GM19240 (cell line): ENCODE data around the gene RABL2A.
A peak's percentile ranks its signal among the peaks of the same experiment; 100 is the strongest.
"Not testable (repeated sequence)": the region's sequence is repeated elsewhere in the genome, so short reads cannot be mapped to it uniquely, and the experiment has no call there.

Experiments used
- DNase-seq: peaks from one replicate; pipeline ENCODE4 v3.0.0; 2011; ENCODE audit warnings: low spot score; ENCODE audit not compliant: insufficient read length

Gene RABL2A

DNA sequence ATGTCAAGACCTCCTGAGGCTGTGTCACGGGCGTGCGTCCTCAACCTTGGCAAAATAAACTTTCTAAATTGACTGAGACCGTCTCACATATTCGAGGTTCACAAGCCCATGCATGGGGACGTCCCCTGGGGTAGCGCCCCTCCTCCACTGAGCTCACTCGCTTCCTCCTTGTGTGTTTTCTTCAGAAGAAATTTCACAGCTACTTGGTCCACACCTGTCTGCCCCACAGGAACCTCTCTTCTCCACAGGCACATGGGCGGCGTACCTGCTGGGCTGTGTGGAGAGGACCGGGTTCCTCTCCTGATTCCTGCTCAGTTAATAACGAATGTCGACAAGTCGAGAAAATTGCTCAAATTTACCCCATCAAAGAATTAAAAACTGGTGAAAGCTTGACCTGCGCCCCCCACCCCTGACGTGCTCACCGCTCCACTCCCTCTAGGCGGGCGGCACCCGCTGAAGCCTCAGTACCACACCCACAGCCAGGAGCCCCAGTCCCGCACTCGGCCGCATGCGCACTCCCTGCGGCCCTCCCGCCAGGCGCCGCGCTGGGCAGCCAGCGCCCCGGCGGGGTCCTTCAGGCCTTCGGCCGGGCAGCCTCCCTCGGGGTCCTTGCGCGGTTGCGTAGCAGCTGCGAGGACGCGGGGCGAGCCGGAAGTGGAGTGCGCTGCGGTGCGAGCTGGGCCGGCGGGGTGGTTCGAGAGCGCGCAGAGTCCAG is at the start of gene RABL2A:
RABL2A (plus strand) TSS at position 651 of the 715 bp plus-strand sequence. CDS start 1,341 bp downstream, outside the sequence.
- DNase-seq, result not testable (repeated sequence)

DNA sequence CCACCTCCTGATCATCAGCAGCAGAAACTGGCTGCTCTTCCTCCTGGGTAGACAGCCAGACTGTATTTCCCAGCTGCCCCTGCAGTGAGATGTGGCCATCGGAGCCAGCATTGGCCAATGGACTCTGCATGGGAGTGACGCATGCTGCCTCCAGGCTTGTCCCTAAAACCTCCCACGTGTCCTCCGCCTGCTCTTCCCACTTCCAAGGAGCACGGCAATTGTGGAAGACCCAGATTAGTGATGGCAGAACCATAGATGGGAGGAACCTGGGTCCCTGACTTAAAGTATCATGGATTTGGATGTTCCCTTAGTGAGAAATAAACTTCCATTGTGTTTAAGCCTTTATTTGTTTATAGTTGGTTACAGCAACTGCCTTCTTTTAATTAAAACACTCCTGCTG is 48.6 kb upstream of the RABL2A start:
- not testable (repeated sequence) for DNase-seq

DNA sequence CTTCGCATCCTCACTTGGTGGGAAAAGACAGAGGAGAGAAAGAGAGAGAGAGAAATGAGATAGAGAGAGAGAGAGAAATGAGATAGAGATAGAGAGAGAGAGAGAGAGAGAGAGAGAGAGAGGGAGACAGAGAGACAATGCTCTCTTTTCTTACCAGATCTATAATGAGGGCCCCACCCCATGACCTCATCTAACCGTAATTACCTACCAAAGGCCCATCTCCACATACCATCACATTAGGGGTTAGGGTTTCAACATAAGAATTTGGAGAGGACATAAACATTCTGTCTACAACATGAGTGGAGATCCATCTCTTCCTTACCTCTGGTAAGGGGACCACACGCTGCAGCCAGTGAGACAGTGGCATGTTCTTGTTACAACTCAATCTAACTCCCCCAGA is 44.6 kb upstream of the RABL2A start:
- not testable (repeated sequence) for DNase-seq

DNA sequence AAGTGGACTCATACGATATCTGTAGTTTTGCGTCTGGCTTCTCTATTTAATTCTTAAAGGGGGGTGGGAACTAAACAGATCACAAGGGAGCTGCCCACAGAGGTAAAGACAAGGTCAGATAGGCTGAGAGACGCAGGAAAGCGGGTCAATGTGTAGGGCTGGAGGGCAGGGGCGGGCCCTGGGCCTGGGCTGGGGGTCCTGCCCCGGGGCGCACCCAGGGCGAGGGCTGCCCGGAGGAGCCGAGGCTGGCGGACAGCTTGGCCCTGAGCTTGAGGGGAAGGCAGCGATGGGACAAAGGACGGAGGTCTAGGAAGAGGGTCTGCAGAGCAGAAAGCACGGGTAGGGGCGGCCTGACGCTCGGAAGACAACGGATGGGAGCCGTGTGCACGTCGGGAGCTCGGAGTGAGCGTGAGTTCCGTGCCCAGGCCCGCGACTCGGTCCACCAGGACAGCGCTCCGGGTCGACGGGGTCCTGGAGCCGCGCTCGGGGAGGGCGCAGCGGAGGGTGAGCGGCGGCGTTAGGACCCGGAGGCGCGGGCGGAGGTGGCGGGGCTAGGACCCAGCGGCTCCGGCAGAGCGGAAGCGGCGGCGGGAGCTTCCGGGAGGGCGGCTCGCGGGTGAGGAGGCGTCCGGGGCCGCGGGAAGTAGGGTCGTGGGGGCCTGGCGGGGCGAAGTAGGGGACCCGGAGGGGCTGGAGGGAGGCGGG is 43.4 kb upstream of the RABL2A start:
- peak; percentile 51 for DNase-seq

DNA sequence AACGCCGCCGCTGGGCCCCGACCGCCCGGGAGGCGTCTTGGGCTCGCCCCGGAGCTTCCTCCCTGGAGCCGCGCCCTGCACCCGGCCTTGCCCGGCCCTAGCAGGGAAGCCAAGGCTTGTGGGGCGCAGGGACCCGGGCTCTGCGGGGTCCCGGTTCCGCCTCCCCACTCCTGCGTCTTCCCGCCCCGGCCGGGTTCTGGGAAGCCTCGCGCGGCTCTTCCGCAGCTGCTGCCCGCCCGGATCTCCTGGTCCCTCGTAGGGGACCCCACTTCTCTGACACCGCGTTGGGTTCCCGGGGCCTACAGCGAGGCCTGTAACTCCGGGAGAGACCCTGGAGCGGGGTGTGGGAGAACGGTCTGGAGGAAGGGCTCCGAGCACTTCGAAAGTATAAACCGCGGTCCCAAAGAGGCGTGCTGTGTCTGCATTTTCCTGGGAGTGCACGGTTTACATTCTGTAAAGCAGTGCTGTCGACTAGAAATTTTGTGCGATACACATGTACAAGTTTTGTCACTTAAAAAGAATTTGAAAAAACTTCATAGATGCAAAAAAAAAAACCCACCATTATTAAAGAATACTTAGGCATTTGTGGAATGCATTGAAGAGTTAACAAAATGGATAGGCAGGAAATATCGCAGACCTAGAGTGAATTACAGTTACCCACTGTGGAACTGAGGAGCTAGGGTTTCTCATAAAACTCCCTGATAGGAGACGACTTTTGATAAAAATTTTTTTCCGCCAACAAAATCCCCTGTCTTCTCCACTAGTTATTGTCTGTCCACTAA is 42.6 kb upstream of the RABL2A start:
- not testable (repeated sequence) for DNase-seq

DNA sequence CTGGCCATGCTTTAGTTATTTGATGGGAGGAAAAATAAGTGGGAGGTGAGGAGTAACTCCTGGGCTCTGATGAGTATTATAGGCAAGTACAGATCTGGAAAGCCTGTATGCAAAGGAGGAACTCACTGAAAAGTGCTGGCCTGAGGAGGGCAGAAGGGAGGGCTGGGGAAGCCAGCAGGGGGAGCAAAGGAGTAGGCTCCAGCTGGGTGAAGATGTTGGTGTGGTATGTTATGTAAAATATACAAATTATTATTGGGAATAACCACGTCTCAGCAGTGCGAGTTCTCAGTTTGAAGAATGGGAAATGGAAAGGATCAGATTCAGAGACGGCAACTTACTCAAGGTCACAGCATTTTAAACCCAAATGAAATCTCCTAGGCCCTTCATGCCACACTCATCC is 39.9 kb upstream of the RABL2A start:
- DNase-seq, result not testable (repeated sequence)

DNA sequence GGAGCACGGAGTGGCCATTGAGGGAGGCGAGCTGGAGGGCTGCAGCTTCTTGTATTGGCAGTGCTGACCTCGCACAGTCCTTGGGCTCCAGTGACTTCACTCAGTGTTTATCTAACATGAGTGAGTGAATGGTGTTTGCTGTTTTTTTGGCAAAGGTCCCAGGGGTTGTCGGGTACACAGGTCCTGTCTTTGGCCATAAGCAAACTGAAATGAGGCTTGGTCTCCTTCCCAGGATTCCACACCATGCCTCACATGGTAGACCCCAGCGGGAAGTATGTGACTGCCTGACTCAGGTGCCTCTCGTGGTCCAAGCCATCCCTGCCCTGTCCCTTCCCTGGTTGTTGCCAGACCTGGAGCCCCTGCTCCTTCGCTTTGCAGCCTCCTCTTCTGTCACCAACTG is 37.5 kb upstream of the RABL2A start:
- DNase-seq, result not testable (repeated sequence)

DNA sequence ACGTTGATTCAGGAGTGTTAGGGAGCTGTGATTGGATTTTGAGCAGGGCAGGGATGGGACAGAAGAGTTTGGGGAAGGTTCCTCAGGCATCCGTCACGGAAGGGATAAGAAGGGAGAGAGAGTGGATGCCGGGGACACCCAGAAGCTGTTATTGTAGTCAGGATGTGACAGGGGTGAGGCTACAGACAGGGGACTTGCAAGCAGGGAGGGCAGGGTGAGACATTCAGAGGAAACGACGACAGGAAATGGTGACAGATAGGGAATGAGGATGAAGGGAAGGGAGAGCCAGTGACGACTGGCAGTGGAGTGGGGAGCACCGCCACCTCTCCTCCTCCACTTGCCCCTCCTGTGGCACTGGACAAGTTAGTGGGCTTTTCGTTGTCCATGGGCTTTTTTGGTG is 35.1 kb upstream of the RABL2A start:
- DNase-seq, result not testable (repeated sequence)

DNA sequence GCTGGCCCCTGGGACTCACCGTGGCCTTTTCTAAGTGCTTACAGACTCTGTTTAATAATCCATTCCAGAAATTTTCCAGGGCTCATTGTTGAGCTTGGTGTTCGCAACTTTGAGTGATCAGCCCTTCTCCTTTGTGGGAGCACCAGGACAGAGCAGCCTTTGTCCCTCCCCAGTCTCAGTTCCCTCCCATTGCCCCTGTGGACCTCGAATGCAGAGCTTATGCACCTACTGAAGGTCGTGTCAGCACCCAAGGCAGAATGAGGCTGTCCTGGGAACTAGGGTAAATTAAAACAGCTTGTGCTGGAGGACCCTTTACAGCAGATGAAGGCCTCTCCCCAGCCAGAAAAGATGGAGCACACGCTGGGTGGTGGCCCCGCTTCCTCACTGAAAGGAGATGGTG is 33.8 kb upstream of the RABL2A start:
- DNase-seq, result not testable (repeated sequence)

DNA sequence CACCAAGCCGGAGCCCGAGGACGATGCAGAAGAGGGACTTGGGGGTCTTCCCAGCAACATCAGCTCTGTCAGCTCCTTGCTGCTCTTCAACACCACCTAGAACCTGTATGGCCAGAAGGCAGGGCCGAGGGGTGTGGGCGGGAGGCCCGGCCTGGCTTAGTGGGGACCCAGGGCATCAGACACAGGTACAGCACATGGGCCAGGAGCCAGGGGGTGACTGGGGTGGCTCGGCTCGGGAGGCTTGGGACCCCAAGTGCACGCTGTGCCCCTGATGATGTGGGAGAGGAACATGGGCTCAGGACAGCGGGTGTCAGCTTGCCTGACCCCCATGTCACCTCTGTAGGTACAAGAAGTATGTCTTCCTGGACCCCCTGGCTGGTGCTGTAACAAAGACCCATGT is 31.3 kb upstream of the RABL2A start:
- DNase-seq, result not testable (repeated sequence)

DNA sequence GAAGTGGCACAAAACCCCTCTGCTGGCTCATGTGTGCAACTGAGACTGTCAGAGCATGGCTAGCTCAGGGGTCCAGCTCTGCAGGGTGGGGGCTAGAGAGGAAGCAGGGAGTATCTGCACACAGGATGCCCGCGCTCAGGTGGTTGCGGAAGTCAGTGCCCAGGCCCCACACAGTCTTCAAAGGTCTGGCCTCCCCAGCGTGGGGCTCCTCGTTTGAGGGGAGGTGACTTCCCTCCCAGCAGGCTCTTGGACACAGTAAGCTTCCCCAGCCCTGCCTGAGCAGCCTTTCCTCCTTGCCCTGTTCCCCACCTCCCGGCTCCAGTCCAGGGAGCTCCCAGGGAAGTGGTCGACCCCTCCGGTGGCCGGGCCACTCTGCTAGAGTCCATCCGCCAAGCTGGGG is 29.9 kb upstream of the RABL2A start:
- not testable (repeated sequence) for DNase-seq

DNA sequence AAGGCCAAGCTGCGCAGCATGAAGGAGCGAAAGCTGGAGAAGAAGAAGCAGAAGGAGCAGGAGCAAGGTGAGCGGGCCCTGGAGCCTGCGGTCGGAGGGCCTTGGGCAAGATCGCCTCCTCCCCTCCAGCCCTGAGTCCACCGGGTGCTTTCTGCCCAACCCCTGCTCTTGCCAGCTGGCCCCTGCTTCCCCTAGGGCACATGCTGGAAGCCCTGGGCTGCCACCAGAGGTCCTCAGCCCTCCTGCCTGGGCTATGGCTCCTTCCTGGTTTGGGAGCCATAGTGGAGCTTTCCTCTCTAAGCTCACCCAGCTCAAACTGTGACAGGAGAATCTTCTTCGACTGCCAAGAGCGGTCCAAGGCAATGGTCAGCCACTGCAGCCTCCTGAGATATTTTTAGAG is 29.5 kb upstream of the RABL2A start:
- not testable (repeated sequence) for DNase-seq

DNA sequence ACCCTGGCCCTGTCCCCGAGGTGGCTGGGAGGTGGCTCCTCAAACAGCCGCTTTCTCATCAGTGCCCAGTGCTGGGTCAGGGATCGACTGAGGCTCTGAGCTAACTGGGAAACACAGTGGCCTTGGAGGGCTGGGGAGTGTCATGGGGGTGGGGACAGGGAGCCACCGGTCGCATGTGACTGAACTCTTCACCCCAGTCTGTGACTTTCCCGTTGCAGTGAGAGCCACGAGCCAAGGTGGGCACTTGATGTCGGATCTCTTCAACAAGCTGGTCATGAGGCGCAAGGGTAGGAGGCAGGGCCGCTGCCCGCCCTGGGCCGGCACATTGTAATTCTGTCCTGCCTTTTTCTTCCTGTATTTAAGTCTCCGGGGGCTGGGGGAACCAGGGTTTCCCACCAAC is 28.9 kb upstream of the RABL2A start:
- not testable (repeated sequence) for DNase-seq

DNA sequence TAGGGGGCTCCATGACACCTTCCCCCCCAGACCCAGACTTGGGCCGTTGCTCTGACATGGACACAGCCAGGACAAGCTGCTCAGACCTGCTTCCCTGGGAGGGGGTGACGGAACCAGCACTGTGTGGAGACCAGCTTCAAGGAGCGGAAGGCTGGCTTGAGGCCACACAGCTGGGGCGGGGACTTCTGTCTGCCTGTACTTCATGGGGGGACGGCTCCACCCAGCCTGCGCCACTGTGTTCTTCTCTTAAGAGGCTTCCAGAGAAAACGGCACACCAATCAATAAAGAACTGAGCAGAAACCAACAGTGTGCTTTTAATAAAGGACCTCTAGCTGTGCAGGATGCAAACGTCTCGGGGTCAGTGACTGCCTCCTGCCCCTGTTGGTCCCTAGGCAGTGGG is 28.3 kb upstream of the RABL2A start:
- DNase-seq, result not testable (repeated sequence)

DNA sequence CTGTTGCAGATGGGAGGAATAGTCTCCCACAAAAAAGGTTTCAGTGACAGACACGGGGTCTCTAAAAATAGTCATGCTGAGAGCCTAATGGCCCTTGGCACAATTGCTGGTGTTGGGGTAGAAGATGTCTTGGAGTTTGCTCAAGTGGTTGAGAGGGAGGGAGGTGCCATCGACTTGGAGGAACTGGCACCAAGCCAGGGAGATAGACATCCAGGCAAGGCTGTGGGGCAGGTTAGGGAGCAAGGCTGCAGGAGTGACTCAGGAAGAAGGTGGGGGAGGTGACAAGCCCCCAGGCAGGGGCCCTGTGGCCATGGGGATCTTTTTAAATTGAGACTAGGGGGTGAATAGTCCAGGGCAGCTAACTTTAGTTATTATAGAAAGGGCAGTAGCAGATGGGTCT is 27.9 kb upstream of the RABL2A start:
- not testable (repeated sequence) for DNase-seq

DNA sequence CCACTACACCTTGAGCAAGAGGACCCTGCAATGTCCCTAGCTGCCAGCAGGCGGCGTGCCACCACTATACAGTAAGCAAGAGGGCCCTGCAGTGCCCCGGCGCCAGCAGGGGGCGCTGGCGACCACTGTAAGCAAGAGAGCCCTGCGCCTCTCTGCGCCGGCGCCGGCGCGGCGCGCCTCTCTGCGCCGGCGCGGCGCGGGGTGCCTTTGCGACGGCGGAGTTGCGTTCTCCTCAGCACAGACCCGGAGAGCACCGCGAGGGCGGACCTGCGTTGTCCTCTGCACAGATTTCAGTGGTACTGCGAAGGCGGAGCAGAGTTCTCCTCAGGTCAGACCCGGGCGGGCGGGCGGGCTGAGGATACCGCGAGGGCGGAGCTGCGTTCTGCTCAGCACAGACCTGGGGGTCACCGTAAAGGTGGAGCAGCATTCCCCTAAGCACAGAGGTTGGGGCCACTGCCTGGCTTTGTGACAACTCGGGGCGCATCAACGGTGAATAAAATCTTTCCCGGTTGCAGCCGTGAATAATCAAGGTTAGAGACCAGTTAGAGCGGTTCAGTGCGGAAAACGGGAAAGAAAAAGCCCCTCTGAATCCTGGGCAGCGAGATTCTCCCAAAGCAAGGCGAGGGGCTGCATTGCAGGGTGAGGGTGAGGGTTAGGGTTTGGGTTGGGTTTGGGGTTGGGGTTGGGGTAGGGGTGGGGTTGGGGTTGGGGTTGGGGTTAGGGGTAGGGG is 24.9 kb upstream of the RABL2A start:
- not testable (repeated sequence) for DNase-seq

DNA sequence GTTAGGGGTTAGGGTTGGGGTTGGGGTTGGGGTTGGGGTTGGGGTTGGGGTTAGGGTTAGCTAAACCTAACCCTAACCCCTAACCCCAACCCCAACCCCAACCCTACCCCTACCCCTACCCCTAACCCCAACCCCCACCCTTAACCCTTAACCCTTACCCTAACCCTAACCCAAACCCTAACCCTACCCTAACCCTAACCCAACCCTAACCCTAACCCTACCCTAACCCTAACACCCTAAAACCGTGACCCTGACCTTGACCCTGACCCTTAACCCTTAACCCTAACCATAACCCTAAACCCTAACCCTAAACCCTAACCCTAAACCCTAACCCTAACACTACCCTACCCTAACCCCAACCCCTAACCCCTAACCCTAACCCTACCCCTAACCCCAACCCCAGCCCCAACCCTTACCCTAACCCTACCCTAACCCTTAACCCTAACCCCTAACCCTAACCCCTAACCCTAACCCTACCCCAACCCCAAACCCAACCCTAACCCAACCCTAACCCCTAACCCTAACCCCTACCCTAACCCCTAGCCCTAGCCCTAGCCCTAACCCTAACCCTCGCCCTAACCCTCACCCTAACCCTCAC is 24.1 kb upstream of the RABL2A start:
- DNase-seq, result no peak

DNA sequence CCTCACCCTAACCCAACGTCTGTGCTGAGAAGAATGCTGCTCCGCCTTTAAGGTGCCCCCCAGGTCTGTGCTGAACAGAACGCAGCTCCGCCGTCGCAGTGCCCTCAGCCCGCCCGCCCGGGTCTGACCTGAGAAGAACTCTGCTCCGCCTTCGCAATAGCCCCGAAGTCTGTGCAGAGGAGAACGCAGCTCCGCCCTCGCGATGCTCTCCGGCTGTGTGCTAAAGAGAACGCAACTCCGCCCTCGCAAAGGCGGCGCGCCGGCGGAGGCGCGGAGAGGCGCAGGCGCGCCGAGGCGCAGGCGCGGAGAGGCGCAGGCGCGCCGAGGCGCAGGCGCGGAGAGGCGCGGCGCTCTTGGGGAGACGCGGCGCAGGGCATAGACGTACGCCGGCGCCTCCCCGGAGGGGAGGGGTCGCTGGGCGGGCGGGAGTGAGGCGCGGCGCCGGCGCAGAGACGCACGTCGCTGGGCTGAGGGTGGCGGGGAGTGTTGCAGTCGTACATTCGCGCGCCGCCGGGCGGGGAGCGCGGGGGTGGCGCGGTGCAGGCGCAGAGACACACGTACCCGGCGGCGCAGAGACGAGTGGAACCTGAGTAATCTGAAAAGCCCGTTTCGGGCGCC is 23.5 kb upstream of the RABL2A start:
- DNase-seq, result peak; percentile 63

DNA sequence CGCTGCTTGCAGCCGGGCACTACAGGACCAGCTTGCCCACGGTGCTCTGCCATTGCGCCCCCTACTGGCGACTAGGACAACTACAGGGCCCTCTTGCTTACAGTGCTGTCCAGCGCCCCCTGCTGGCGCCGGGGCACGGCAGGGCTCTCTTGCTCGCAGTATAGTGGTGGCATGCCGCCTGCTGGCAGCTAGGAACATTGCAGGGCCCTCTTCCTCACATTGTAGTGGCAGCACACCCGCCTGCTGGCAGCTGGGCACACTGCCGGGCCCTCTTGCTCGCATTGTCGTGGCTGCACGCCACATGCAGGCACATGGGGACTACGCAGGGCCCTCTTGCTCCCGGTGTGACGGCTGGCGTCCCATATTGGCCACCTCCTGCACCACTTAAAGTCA is 23.0 kb upstream of the RABL2A start:
- DNase-seq, result not testable (repeated sequence)

DNA sequence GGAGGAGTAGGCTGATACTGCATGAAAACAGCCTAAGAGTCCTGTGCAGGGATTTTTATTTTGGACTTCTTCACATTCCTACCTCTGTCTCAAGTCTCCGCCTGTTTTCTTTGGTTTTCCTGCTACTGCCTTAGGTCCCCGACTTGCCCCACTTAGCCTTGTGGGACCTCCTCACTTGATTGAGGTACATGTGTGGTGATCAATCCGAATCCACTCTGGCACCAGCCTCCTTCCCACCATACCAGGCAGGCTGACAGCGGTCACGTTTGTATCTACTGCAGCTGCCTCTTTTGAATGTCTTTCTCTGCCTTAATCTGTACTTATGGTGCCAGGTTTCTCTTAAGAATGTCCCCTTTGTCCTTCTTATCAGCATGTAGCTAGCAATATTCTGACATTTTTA is 22.4 kb upstream of the RABL2A start:
- DNase-seq, result not testable (repeated sequence)
